GM21360 (cell line): ENCODE data around the gene PRAMEF33.
"Not testable (repeated sequence)": the region's sequence is repeated elsewhere in the genome, so short reads cannot be mapped to it uniquely, and the experiment has no call there.

Source experiments
- ATAC-seq: cut with Tn5 transposase; IDR thresholded peaks from one replicate; pipeline ENCODE4 v1.9.1; 2021; ENCODE audit warnings: mild to moderate bottlenecking, moderate library complexity; ENCODE audit not compliant: unreplicated experiment

PRAMEF33 gene

GRCh38 chr1:13303239-13303638 lies at the start of gene PRAMEF33:
PRAMEF33 (plus strand) TSS chr1:13303539; CDS start chr1:13305955, 2,416 bp downstream.
- not testable (repeated sequence) for ATAC-seq

GRCh38 chr1:13253898-13254297 lies 49.4 kb upstream of the PRAMEF33 start, which contains the start of gene PRAMEF5:
PRAMEF5 (plus strand) TSS chr1:13254198; CDS start chr1:13259269, 5,071 bp downstream.
- not testable (repeated sequence) for ATAC-seq

GRCh38 chr1:13265124-13265523 lies 38.2 kb upstream of the PRAMEF33 start:
- ATAC-seq, result not testable (repeated sequence)

- ATAC-seq, result not testable (repeated sequence)
Observed at GRCh38 chr1:13277016-13277415, 26.3 kb upstream of the PRAMEF33 start.

GRCh38 chr1:13279617-13280016 lies 23.7 kb upstream of the PRAMEF33 start:
- not testable (repeated sequence) for ATAC-seq

- ATAC-seq, result not testable (repeated sequence)
Observed at GRCh38 chr1:13285037-13285436, 18.3 kb upstream of the PRAMEF33 start, which contains the start of gene PRAMEF8. PRAMEF8 (minus strand) TSS chr1:13285137; CDS start chr1:13284091, 1,046 bp downstream.

GRCh38 chr1:13289030-13289429 lies 14.3 kb upstream of the PRAMEF33 start:
- not testable (repeated sequence) for ATAC-seq

- not testable (repeated sequence) for ATAC-seq
Observed at GRCh38 chr1:13297216-13297931, 6.0 kb upstream of the PRAMEF33 start.

GRCh38 chr1:13298699-13299098 lies 4.6 kb upstream of the PRAMEF33 start:
- ATAC-seq, result not testable (repeated sequence)

- ATAC-seq, result not testable (repeated sequence)
Observed at GRCh38 chr1:13302197-13302596, 1.1 kb upstream of the PRAMEF33 start.

- not testable (repeated sequence) for ATAC-seq
Observed at GRCh38 chr1:13315281-13315680, 11.9 kb downstream of the PRAMEF33 start, which contains the start of gene PRAMEF15. PRAMEF15 (plus strand) TSS chr1:13315581; CDS start chr1:13318408, 2,827 bp downstream.

- ATAC-seq, result not testable (repeated sequence)
Observed at GRCh38 chr1:13342496-13342895, 39.2 kb downstream of the PRAMEF33 start.

- ATAC-seq, result not testable (repeated sequence)
Observed at GRCh38 chr1:13347034-13347433, 43.7 kb downstream of the PRAMEF33 start, which contains the start of gene PRAMEF14. PRAMEF14 (minus strand) TSS chr1:13347134; CDS start chr1:13345314, 1,820 bp downstream.

- not testable (repeated sequence) for ATAC-seq
Observed at GRCh38 chr1:13353476-13353875, 50.1 kb downstream of the PRAMEF33 start.

- not testable (repeated sequence) for ATAC-seq
Observed at GRCh38 chr1:13354475-13354874, 51.1 kb downstream of the PRAMEF33 start.

GRCh38 chr1:13356774-13357173 lies 53.4 kb downstream of the PRAMEF33 start:
- ATAC-seq, result not testable (repeated sequence)
